Fibroblast of mammary gland (primary cell): ENCODE data around the gene GPR107.

ENCODE experiments used
- DNase-seq: peaks from one replicate; pipeline ENCODE4 v3.0.0-alpha.2; 2010; ENCODE audit warnings: low read depth
- H3K4me3 ChIP-seq: 2 replicates; pipeline ENCODE4 v1.5.1; 2011; ENCODE audit warnings: low read depth, mild to moderate bottlenecking, low read length, moderate library complexity; ENCODE audit not compliant: control insufficient read depth
- TF ChIP-seq, protein P1 (sequence below): conservative IDR thresholded peaks from 2 replicates; pipeline ENCODE4 v1.5.1; 2011; ENCODE audit warnings: low read depth, low read length, inconsistent platforms; ENCODE audit not compliant: control insufficient read depth, insufficient read depth

Gene GPR107

DNA sequence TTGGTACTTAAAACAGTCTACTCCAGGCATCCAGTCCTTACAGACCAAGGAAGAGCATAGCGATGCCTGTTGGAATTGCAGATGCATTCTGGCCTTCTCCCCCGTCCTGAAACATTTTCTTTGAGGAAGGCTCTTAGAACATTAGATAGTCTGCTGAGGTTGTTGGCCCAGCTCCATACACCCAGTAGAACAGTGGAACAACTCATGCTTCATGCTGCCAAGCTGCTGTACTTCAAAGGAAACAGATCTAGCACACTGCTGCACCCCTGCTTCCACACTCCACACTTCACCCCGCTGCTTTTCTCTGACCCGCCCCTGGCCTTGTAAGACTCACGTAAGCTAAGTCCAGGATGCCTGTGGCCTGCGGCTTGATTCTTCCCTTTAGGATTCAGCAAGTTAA, 85.1 kb downstream of the GPR107 start:
- H3K4me3 ChIP-seq: no peak overlapping the region
- TF ChIP-seq, protein P1, sequence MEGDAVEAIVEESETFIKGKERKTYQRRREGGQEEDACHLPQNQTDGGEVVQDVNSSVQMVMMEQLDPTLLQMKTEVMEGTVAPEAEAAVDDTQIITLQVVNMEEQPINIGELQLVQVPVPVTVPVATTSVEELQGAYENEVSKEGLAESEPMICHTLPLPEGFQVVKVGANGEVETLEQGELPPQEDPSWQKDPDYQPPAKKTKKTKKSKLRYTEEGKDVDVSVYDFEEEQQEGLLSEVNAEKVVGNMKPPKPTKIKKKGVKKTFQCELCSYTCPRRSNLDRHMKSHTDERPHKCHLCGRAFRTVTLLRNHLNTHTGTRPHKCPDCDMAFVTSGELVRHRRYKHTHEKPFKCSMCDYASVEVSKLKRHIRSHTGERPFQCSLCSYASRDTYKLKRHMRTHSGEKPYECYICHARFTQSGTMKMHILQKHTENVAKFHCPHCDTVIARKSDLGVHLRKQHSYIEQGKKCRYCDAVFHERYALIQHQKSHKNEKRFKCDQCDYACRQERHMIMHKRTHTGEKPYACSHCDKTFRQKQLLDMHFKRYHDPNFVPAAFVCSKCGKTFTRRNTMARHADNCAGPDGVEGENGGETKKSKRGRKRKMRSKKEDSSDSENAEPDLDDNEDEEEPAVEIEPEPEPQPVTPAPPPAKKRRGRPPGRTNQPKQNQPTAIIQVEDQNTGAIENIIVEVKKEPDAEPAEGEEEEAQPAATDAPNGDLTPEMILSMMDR: no peak
- peak; percentile 99 for DNase-seq

DNA sequence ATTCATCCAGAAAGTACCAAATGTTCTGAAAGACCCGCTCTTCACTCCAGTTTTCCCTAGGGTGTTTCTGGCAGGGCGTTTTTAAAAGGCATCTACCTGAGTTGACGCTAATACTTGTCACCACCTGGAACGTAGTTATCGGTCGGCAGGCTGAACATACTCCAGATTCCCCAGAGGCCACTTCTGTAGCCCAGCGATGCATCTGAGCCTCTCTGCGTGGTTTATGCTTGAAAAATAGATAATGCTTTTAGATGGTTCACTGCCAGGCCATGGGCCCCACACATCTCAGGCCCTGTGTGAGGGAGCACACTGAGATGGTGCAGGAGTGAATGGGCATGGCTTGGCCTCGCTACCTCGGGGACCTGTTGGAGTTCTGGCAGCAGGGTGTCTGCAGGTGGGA, 85.5 kb downstream of the GPR107 start:
- H3K4me3 ChIP-seq: no peak overlapping the region
- no peak for DNase-seq
- TF ChIP-seq, protein P1: no peak

DNA sequence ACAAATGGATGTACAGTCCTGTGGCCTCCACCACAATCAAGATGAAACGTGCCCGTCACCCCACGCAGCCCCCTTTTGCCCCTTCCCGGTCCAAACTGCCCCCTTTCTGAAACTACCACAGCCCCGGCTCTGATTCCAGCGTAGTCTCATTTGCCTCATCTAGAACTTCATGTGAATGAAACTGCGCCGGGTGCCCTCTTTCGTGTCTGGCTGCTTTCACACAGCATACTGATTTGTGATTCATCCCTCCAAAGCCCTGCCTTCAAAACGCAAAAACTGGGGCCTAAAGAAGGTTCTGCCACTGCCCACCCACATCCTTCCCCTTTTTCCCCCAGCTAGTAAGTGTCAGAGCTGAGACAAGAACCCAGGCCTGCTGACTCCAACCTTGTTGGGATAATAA, 87.0 kb downstream of the GPR107 start:
- H3K4me3 ChIP-seq: no peak overlapping the region
- TF ChIP-seq, protein P1: no peak
- DNase-seq: no peak

DNA sequence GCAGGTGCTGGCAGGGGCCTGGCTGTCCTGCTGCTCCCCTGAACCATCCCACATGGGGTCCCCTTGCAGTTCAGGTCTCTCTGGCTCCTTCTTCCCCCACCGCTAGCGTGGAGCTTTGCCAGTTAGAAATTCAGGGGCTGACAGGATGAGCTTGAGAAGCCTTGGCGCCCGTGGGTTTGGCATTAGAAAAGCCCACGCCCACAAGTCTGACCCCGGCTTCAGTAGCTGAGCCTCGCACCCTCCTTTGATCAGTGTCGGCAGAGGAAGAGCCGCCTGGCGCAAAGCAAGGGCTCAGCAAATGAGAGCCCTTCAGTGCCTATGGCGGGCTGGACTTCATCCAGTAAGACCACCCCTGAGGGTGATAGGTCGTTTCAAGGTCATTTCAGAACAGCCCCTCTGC, 88.3 kb downstream of the GPR107 start:
- no peak overlapping the region for H3K4me3 ChIP-seq
- TF ChIP-seq, protein P1: no peak
- DNase-seq: no peak

DNA sequence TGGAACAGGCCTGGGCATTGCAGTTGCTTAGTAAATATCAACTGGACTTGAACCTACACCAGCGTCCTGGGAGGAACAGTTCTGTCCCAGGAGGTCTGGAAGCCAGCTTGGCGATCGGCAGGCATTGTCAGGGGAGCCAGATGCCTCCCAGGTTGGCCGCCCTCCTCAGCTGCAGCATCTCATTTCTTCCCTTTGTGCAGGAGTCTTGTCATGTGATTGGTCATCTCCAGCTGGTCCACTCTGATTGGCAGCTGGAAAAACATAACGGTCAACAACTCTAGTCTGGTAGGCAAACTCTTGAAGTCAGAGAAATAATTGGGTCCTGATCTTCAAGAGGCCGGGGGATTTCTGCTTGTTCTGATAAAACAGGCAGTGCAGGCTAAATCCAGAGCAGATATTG, 88.9 kb downstream of the GPR107 start:
- no peak for DNase-seq
- H3K4me3 ChIP-seq: no peak overlapping the region
- TF ChIP-seq, protein P1: no peak

DNA sequence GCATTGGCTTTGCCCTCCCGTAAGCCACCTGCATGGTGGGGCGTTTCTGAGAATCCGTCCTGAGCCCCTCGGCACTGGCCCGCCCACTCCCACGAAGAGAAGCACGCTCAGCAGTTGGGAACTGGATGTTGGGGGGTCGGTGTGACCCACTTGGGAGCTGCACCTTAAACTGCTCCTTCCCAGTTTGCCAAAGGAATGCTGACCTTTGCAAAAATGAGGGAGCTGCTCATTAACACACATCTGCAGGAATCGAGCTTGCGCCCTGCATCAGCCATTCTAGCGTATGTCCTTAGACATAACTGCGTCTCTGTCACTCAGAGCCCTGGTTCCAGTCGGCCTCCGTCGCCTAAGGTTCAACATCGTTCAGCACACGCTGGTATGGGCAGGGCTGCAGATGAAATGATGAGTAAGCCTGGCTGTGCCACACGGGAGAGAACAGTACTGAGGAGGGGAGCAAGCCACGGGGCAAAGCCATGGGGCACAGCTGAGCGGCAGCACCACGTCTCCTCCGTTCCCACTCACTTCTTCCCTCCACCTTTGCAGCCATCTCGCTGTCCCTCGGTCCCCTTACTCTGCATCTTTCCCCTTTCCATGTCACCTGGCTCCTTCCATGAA, 89.7 kb downstream of the GPR107 start:
- no peak for DNase-seq
- H3K4me3 ChIP-seq: no peak overlapping the region
- TF ChIP-seq, protein P1: no peak

DNA sequence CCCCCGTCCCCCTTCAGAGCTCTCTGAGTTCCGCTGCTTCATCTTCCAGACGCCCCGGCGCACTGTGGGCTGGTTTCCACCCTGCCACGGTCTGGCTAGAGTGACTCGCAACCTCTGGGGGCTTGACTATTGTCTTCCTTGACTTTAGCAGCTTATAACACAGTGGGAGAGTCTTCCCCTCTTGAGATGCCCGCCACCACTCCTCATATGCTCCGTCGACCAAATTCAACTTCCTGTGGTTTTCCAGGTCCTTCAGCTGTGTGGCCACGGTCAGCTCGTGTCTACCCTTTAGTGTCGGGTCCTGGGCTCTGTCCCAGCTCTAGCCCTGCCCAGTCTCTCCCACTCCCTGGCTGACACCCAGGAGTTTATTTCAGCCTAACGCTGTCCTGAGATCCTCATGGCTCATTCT, 90.3 kb downstream of the GPR107 start:
- H3K4me3 ChIP-seq: no peak overlapping the region
- DNase-seq: peak; percentile 54
- TF ChIP-seq, protein P1: no peak
